Measurements from ENCODE around the gene LPP.

The LPP gene

GRCh38 chr3:188303286-188303799, 149.4 kb downstream of the LPP start:
- Histone ChIP-seq H3K4me3 (ENCODE audit: insufficient read depth, low read length, poor library complexity, severe bottlenecking) (no peak overlapping the region), H3K9ac (ENCODE audit: low read length) (no peak overlapping the region), H3K9me2 (replicated peaks; ENCODE audit: insufficient read depth, low read length) (no peaks in the 10 kb centered on the region), H3K79me2 (ENCODE audit: insufficient read depth, low read length) (no peaks in the 10 kb centered on the region), H3K4me2 (ENCODE audit: low read depth, low read length, poor library complexity, severe bottlenecking) (no peak overlapping the region), H2AFZ (ENCODE audit: low read depth, low read length, severe bottlenecking) (no peak overlapping the region), H3F3A (ENCODE audit: insufficient read depth) (no peaks in the 10 kb centered on the region; the same call in 1 of the 2 replicates), H3K9me3 (ENCODE audit: insufficient read depth, low read length) (no peaks in the 10 kb centered on the region), H3K36me3 (ENCODE audit: low read length) (peaks cover 3% of the 10 kb centered on the region; the same call in 1 of the 2 replicates), H3K27me3 (ENCODE audit: low read length) (no peaks in the 10 kb centered on the region), H3K27ac (ENCODE audit: low read depth, low read length) (no peak overlapping the region), H4K20me1 (ENCODE audit: low read depth, low read length) (no peaks in the 10 kb centered on the region)
- no peak for TF ChIP-seq EZH2phosphoT487 (conservative IDR thresholded peaks at IDR 0.05; ENCODE audit: low read length)
- TF ChIP-seq, protein P1, sequence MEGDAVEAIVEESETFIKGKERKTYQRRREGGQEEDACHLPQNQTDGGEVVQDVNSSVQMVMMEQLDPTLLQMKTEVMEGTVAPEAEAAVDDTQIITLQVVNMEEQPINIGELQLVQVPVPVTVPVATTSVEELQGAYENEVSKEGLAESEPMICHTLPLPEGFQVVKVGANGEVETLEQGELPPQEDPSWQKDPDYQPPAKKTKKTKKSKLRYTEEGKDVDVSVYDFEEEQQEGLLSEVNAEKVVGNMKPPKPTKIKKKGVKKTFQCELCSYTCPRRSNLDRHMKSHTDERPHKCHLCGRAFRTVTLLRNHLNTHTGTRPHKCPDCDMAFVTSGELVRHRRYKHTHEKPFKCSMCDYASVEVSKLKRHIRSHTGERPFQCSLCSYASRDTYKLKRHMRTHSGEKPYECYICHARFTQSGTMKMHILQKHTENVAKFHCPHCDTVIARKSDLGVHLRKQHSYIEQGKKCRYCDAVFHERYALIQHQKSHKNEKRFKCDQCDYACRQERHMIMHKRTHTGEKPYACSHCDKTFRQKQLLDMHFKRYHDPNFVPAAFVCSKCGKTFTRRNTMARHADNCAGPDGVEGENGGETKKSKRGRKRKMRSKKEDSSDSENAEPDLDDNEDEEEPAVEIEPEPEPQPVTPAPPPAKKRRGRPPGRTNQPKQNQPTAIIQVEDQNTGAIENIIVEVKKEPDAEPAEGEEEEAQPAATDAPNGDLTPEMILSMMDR (IDR thresholded peaks at IDR 0.05; ENCODE audit: insufficient read depth, low read length, poor library complexity, severe bottlenecking): no peak

GRCh38 chr3:188303823-188304222, 149.9 kb downstream of the LPP start:
- H3K9ac ChIP-seq (ENCODE audit: low read length): no peak overlapping the region
- H3K27ac ChIP-seq (ENCODE audit: low read depth, low read length): no peak overlapping the region
- no peaks in the 10 kb centered on the region for H3K9me2 ChIP-seq (replicated peaks; ENCODE audit: insufficient read depth, low read length)
- peaks cover 3% of the 10 kb centered on the region; the same call in 1 of the 2 replicates for H3K36me3 ChIP-seq (ENCODE audit: low read length)
- H3F3A ChIP-seq (ENCODE audit: insufficient read depth): no peaks in the 10 kb centered on the region; the same call in 1 of the 2 replicates
- no peak overlapping the region for H2AFZ ChIP-seq (ENCODE audit: low read depth, low read length, severe bottlenecking)
- no peaks in the 10 kb centered on the region for H3K27me3 ChIP-seq (ENCODE audit: low read length)
- H3K79me2 ChIP-seq (ENCODE audit: insufficient read depth, low read length): no peaks in the 10 kb centered on the region
- H4K20me1 ChIP-seq (ENCODE audit: low read depth, low read length): no peaks in the 10 kb centered on the region
- no peak for TF ChIP-seq EZH2phosphoT487 (conservative IDR thresholded peaks at IDR 0.05; ENCODE audit: low read length)
- TF ChIP-seq, protein P1 (IDR thresholded peaks at IDR 0.05; ENCODE audit: insufficient read depth, low read length, poor library complexity, severe bottlenecking): no peak
- no peak overlapping the region for H3K4me2 ChIP-seq (ENCODE audit: low read depth, low read length, poor library complexity, severe bottlenecking)
- no peaks in the 10 kb centered on the region for H3K9me3 ChIP-seq (ENCODE audit: insufficient read depth, low read length)
- H3K4me3 ChIP-seq (ENCODE audit: insufficient read depth, low read length, poor library complexity, severe bottlenecking): no peak overlapping the region

DNA sequence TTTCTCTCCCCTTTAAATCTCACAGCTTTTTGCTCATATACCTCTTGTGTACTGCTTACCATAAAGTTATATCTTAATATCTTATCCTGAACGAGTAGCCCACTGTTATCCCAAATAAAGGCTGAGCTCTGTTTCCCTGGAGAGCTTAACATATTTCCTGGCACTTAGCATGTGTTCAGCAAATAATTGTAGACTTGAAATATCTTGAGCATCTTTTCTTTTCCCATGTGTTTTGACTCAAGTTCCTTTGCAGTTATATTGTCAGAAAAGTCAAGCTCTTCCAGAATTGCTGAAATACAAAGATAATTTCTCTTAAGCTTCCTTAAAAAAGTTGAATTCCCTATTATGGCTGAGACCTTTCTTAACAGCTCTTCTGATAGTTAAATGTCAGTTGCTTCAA, 150.5 kb downstream of the LPP start:
- Histone ChIP-seq H3K9me2 (replicated peaks; ENCODE audit: insufficient read depth, low read length) (no peaks in the 10 kb centered on the region), H3K9me3 (ENCODE audit: insufficient read depth, low read length) (no peaks in the 10 kb centered on the region), H4K20me1 (ENCODE audit: low read depth, low read length) (no peaks in the 10 kb centered on the region), H2AFZ (ENCODE audit: low read depth, low read length, severe bottlenecking) (no peak overlapping the region), H3K4me3 (ENCODE audit: insufficient read depth, low read length, poor library complexity, severe bottlenecking) (no peak overlapping the region), H3K79me2 (ENCODE audit: insufficient read depth, low read length) (no peaks in the 10 kb centered on the region), H3K36me3 (ENCODE audit: low read length) (peaks cover 3% of the 10 kb centered on the region; the same call in 1 of the 2 replicates), H3K27ac (ENCODE audit: low read depth, low read length) (no peak overlapping the region), H3K4me2 (ENCODE audit: low read depth, low read length, poor library complexity, severe bottlenecking) (no peak overlapping the region), H3K27me3 (ENCODE audit: low read length) (no peaks in the 10 kb centered on the region), H3K9ac (ENCODE audit: low read length) (no peak overlapping the region), H3F3A (ENCODE audit: insufficient read depth) (no peaks in the 10 kb centered on the region; the same call in 1 of the 2 replicates)
- no peak for TF ChIP-seq EZH2phosphoT487 (conservative IDR thresholded peaks at IDR 0.05; ENCODE audit: low read length)
- TF ChIP-seq, protein P1 (IDR thresholded peaks at IDR 0.05; ENCODE audit: insufficient read depth, low read length, poor library complexity, severe bottlenecking): no peak

Measured in SU-DHL-6 (cell line).